GM12878 (cell line): ENCODE measurements around the gene KIRREL2. TPM values are rescaled to one million over a fixed set of nuclear protein-coding genes. Genes with fewer than 3 reads are reported as not detected.
A peak's percentile ranks its signal among the peaks of the same experiment; 100 is the strongest.

Experiments
- ATAC-seq: fragments of 200-7000 bp; cut with Tn5 transposase; 3 replicates; pipeline ENCODE4 v1.9.1; 2020; ENCODE audit warnings: mild to moderate bottlenecking, moderate library complexity
- BruUV-seq: library from RNA; stranded (reverse); fragments of 400-500 nt; replicated peaks from 2 replicates; lab custom pipeline; 2021; lab: Mats Ljungman, UMichigan
- CTCF ChIA-PET: fragments of 300-600 bp; sonication (Branson Sonifier 250); formaldehyde crosslinking; extraction: SDS; loops from one replicate; lab custom pipeline; 2021; ENCODE audit warnings: inconsistent platforms; lab: Yijun Ruan, JAX
- POLR2A ChIA-PET: fragments of 350-600 bp; formaldehyde crosslinking; extraction: SDS; loops from one replicate; lab custom pipeline; 2021; ENCODE audit warnings: inconsistent platforms; lab: Charles Lee
- RAD21 ChIA-PET: fragments of 300-600 bp; sonication (Branson Sonifier 250); formaldehyde crosslinking; loops from one replicate; lab custom pipeline; 2023; ENCODE audit warnings: antibody characterized with exemption; ENCODE audit not compliant: unreplicated experiment; lab: Charles Lee
- SMC1A ChIA-PET: fragments of 300-600 bp; sonication (Branson Sonifier 250); formaldehyde crosslinking; loops from one replicate; lab custom pipeline; 2023; ENCODE audit not compliant: unreplicated experiment, uncharacterized antibody; lab: Charles Lee
- DNase-seq: peaks from one replicate; pipeline ENCODE4 v3.0.0-alpha.2; 2011; ENCODE audit warnings: low read depth, low spot score
- FAIRE-seq: peaks from 3 replicates; lab custom pipeline; 2011; peaks lifted over from hg19 to GRCh38; lab: Jason Lieb, UNC
- H2AFZ ChIP-seq: 2 replicates; pipeline ENCODE4 v1.6.0; 2011; ENCODE audit warnings: low read depth, low read length, control low read depth; ENCODE audit not compliant: control insufficient read depth
- H3K27ac ChIP-seq: 2 replicates; pipeline ENCODE4 v1.5.1; 2011; ENCODE audit warnings: control low read depth; ENCODE audit not compliant: control insufficient read depth, insufficient read depth
- H3K27me3 ChIP-seq, 2 experiments: replicated peaks in 1 of 2; 2 replicates each; pipeline versions ENCODE4 v1.6.0 to v1.6.1; 2011; ENCODE audit warnings: low read length in 1 of 2; ENCODE audit not compliant: control insufficient read depth in 2 of 2, insufficient read depth in 2 of 2
- H3K36me3 ChIP-seq, 2 experiments: 2 replicates each; pipeline ENCODE4 v1.5.1; 2011; ENCODE audit warnings: low read length in 1 of 2; ENCODE audit not compliant: control insufficient read depth in 2 of 2, insufficient read depth in 2 of 2
- H3K4me1 ChIP-seq: 2 replicates; pipeline ENCODE4 v1.6.1; 2011; ENCODE audit warnings: mild to moderate bottlenecking, low read length, moderate library complexity, mixed read lengths; ENCODE audit not compliant: control insufficient read depth, insufficient read depth
- H3K4me2 ChIP-seq: 2 replicates; pipeline ENCODE4 v1.6.0; 2011; ENCODE audit warnings: control low read depth; ENCODE audit not compliant: control insufficient read depth, insufficient read depth
- H3K4me3 ChIP-seq: fragments of 200-600 bp; sonication (generic); 2 replicates; pipeline ENCODE4 v1.5.1; 2016
- H3K79me2 ChIP-seq: 2 replicates; pipeline ENCODE4 v1.6.0; 2011; ENCODE audit warnings: low read length; ENCODE audit not compliant: control insufficient read depth, insufficient read depth
- H3K9ac ChIP-seq: 2 replicates; pipeline ENCODE4 v1.8.0; 2011; ENCODE audit warnings: low read length, control low read depth, mixed read lengths; ENCODE audit not compliant: control insufficient read depth, insufficient read depth
- H3K9me3 ChIP-seq: replicated peaks from 3 replicates; pipeline ENCODE4 v1.5.1; 2011; ENCODE audit warnings: mild to moderate bottlenecking, low read length; ENCODE audit not compliant: control insufficient read depth, insufficient read depth
- H4K20me1 ChIP-seq: 2 replicates; pipeline ENCODE4 v1.6.0; 2011; ENCODE audit not compliant: control insufficient read depth, insufficient read depth
- E2F8 ChIP-seq: fragments of 450-650 bp; IDR thresholded peaks from 2 replicates; pipeline ENCODE4 v1.6.1; 2018; ENCODE audit warnings: mild to moderate bottlenecking, low read depth, moderate library complexity; ENCODE audit not compliant: partially characterized antibody
- GABPA ChIP-seq: IDR thresholded peaks from 2 replicates; pipeline ENCODE4 v1.6.1; 2014; ENCODE audit warnings: antibody characterized with exemption, low read depth, mild to moderate bottlenecking, inconsistent platforms
- IRF4 ChIP-seq: IDR thresholded peaks from 2 replicates; pipeline ENCODE4 v1.6.1; 2011; ENCODE audit warnings: low read depth, low read length
- MLLT1 ChIP-seq: fragments of 450-650 bp; IDR thresholded peaks from 2 replicates; pipeline ENCODE4 v1.6.1; 2016; ENCODE audit warnings: mild to moderate bottlenecking
- MYC ChIP-seq: IDR thresholded peaks from 2 replicates; pipeline ENCODE4 v1.6.1; 2011; ENCODE audit warnings: mild to moderate bottlenecking, low read length, moderate library complexity, inconsistent platforms; ENCODE audit not compliant: insufficient read depth, insufficient replicate concordance, insufficient read length, severe bottlenecking
- NFYA ChIP-seq: IDR thresholded peaks from 2 replicates; pipeline ENCODE4 v1.6.1; 2011; ENCODE audit warnings: low read depth, mild to moderate bottlenecking, low read length, improper control_type of control experiment, borderline replicate concordance
- PML ChIP-seq: IDR thresholded peaks from 2 replicates; pipeline ENCODE4 v1.6.1; 2012; ENCODE audit warnings: low read length, inconsistent platforms
- RAD51 ChIP-seq: fragments of 450-650 bp; IDR thresholded peaks from 2 replicates; pipeline ENCODE4 v1.6.1; 2016; ENCODE audit warnings: moderate library complexity, mild to moderate bottlenecking, inconsistent platforms
- REST ChIP-seq: IDR thresholded peaks from 2 replicates; pipeline ENCODE4 v1.6.1; 2012; ENCODE audit warnings: mild to moderate bottlenecking, low read depth, low read length
- SP1 ChIP-seq: IDR thresholded peaks from one replicate; pipeline ENCODE4 v1.6.1; 2011; ENCODE audit warnings: low read depth, low read length
- ZNF592 ChIP-seq: fragments of 450-650 bp; IDR thresholded peaks from 2 replicates; pipeline ENCODE4 v1.6.1; 2017; ENCODE audit warnings: mild to moderate bottlenecking, moderate library complexity
- WGBS: methylation state at CpG from one replicate; pipeline ENCODE4 v1.1.6; 2016; ENCODE audit warnings: low lambda C conversion rate; ENCODE audit not compliant: insufficient replicate concordance, insufficient coverage; ENCODE audit errors: missing lambda C conversion rate; 5-methylcytosine and 5-hydroxymethylcytosine counted together
- in situ Hi-C: fragments of 300-500 bp; cut with MboI; formaldehyde crosslinking; loops from 9 replicates; pipeline ENCODE4 v1.14.3; 2018; ENCODE audit warnings: mixed read lengths
- intact Hi-C: fragments of 100-400 bp; cut with micrococcal nuclease; formaldehyde crosslinking; loops from one replicate; pipeline ENCODE4 v1.14.2; 2022; ENCODE audit not compliant: unreplicated experiment
- polyA plus RNA-seq, 11 experiments: library from polyadenylated mRNA; depleted of rRNA in 4 of 11; unstranded in 6 of 11; stranded (reverse) in 5 of 11; fragments of >200 nt; fragmentation: Nextera tagmentation in 4 of 11; fragmentation: Illumina TruSeq in 1 of 11; extraction: Ambion mirVana in 4 of 11; extraction: Trizol in 1 of 11; gene quantifications; 1 replicate in 1 of 11; 2 replicates in 10 of 11; pipeline versions ENCODE4 v1.2.1 to v1.2.3, GENCODE V29; 2011 to 2016; ENCODE audit warnings: inconsistent platforms in 2 of 11, missing spikeins in 2 of 11, low read depth in 1 of 11
- total RNA-seq, 4 experiments: library from RNA; depleted of rRNA in 3 of 4; stranded (reverse); fragments of >200 nt in 3 of 4; fragmentation: Illumina TruSeq in 1 of 4; extraction: Trizol in 1 of 4; gene quantifications; 2 replicates each; pipeline versions ENCODE4 v1.2.1 to v1.2.3, GENCODE V29; 2013 to 2021

KIRREL2 gene
- total and polyA plus RNA-seq, 10 of the 15 experiments (the other 5 are each of a cell fraction or from before 2014, with no cell fraction given) = 0.03 to 0.06 TPM; not detected in 8

GRCh38 chr19:35908010-35908441, 51.3 kb downstream of the KIRREL2 start, which contains the start of gene TYROBP:
TYROBP (minus strand) TSS chr19:35908295; CDS start chr19:35908228, 67 bp downstream.
- Histone ChIP-seq H2AFZ (peak within 1 kb of the TSS; percentile 89; the same call in 1 of the 2 replicates), H3K4me3 (no peak within 1 kb of the TSS), H3K9ac (peak within 1 kb of the TSS; percentile 67; the same call in 1 of the 2 replicates), H4K20me1 (no peaks in the 10 kb centered on the region), H3K9me3 (no peaks in the 10 kb centered on the region), H3K4me2 (peak within 1 kb of the TSS; percentile 84; the same call in 1 of the 2 replicates), H3K4me1 (peaks cover 53% of the 10 kb centered on the region), H3K27ac (peak within 1 kb of the TSS; percentile 88), H3K27me3 (no peaks in the 10 kb centered on the region), H3K79me2 (no peaks in the 10 kb centered on the region; the same call in 1 of the 2 replicates), H3K36me3 (no peaks in the 10 kb centered on the region)
- ChIA-PET RAD21 (no interaction called here), CTCF (interaction anchor here (1.0 to 1.7 kb wide), 2 partner anchors 23 to 359 kb away, joined by 3 to 7 read pairs; no protein-coding TSS in a partner anchor), SMC1A (interaction anchor here (1.0 to 1.3 kb wide), 2 partner anchors 7 to 15 kb away, joined by 3 read pairs; no protein-coding TSS in a partner anchor), POLR2A (interaction anchor here (0.7 to 1.1 kb wide), 2 partner anchors 14 to 24 kb away, joined by 3 read pairs; no protein-coding TSS in a partner anchor)
- no peak for FAIRE-seq
- intact Hi-C loops = no loop called here
- no peak for DNase-seq
- in situ Hi-C loops = loop anchor here (10.0 kb wide), 1 partner anchor 573 kb away; no protein-coding TSS in a partner anchor
- no peak for ATAC-seq
- WGBS = 90% methylated on average over 9 of the region's 9 CpGs
- BruUV-seq = no TSS peak
- TF ChIP-seq NFYA (no peak), GABPA (no peak), MYC (no peak), IRF4 (no peak), SP1 (no peak), MLLT1 (no peak), REST (no peak), RAD51 (no peak), ZNF592 (no peak), E2F8 (no peak), PML (no peak)
